Measurements from ENCODE around the gene C1orf53.

Gene C1orf53

DNA sequence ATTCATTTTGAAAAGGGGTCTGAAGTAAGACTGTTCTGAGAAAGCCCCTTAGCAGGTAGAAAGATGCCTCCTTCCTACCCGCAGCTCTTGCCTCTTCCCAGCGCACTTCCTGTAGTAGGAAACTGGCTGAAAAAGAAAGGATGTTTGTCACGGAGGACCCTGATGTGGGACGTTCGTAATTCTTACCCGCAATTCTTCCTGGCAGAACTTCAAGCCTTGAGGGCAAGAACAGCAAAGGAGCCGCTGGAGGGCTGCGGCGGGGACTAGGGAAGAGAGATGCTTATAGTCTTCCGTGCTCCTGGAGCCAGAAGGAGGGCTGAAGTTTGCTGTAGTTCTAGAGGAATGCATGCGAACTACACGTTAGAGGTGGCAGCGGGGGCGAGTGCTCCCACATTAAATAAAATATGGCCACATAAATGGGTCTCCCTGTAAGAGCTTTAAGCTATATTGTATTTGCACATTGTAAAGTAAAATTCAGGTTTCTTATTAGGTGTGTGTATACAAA, 6.3 kb downstream of the C1orf53 start:
- no peak for DNase-seq

DNA sequence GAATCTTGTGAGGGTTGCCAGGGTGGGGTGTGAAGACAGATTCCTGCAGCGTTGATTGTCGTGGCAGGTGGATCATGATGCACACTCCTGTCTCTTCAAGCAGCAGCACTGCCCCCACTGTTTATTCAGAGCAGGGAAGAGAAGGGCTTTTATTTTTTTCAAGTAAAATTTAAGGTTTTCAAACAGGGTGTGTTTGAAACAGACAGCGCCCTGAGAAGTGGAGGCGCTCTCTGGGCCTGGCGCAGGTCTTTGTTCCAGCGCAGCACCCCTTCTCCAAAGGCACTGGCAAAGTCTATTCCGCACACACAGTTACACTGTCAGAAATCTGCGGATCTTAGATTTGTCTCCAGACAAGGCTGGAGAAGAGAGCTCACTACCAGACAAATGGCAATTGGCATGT, 7.0 kb downstream of the C1orf53 start:
- no peak for DNase-seq

DNA sequence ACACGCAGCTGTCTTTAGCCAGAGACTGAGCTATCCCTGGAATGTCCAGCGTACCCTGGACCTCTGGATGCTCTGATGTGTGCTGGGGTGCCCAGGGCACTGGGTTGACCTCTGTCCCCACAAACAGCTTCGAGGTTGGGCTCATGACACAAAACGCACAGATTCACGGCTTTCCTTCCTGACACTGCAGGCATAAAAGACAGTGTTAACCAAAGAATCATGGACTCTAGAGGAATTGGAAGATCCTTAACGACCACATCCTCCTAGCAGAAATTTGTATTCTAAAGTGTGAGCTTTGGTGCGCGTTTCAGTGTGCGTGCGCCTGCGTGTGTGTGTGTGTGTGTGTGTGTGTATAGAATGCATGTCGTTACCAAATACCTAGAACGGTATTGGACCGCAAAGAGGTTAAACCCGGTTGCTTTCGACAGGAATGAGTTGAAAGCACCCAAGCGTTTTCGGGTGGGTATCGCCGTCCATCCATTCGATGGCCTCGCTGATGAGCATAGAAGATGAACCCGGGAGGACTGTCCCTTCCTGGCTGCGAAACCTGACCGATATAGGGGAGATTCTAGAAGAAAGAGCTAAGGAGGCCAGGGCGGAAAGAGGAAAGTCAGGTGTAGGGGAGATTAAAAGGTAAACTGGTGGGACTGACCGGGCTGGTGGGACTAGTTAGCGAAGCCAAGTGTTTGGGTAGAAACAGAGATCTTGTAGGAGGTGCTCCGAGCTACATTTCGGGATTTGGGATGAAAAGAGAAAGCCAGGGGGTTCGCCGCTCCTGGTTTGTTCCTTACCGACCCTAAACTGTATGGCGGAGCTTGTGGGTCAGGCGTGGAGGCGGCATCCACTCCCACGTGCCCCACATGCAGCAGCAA, 7.9 kb downstream of the C1orf53 start:
- DNase-seq: no peak

DNA sequence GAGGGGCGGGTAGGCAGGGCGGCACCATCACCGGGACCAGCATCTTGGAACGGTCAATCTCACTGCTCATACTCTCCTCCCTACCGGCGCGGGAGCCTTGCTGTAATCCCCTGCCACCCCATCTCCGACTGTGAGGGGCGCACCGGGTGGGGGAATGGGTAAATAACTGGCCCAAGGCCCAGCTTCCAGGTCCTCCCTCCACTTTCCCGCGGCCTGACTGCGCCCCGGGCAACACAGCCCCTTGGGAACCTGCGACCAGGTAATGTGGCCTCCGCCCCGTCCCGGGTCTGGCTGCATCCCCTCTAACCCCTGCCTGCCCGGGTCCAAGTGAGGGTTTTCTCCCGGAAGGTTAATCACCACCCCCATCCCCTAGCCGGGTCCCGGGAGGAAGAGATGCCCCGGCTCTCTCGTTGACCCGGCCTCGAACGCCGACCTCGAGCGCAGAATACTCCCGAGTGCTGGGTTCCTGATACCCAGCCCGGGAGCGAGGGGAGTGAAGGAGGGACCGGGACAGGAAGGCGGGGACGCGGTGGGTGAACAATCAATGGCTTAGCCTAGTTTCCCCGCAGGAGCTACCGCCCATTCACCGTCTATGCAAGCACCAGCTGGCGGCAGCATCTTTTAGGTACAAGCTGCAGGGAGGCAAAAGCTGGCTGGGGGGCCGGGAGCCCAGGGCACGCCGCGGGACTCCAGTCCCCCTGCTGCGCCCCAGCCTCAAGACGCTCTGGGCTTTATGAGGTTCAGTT, 8.9 kb downstream of the C1orf53 start:
- DNase-seq: no peak

DNA sequence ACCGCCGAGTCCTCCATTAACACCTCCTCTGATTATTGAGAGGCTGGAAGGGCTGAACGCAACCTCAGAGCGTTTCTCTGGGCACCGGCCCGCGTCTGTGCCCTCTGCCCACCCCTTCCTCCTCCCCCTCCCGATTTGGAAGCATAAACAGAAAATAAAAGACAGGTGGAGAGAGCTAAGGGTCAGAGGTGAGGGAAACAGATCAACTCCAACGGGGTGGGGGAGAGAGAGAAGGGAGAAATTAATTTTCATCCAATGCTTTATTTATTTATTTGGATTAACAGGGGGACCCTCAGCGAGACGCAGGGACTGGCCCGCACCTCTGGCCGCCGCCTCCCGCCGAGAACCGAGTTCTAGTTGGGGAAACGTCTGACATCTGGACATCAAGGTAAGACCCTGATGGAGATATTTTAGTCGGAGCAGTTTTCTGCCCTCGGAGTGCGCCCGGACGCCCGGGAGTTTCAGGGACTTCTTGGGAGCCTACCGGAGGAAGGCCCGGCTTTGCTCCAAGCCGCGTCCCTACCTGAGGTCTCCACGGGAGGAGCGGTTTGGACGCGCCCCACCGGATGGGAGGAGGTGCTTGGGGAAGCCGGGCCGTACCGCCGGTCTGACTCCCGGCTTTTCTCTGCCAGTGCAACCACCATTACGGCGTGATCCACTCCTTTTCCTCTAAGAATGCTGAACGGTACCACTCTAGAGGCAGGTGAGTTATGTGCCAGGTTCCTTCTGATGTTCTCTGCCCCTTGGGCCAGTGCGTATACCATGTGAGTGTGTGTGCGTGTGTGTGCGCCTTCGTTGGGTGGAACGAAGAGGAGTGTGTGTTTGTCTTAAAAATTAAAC, 9.6 kb downstream of the C1orf53 start:
- no peak for DNase-seq

DNA sequence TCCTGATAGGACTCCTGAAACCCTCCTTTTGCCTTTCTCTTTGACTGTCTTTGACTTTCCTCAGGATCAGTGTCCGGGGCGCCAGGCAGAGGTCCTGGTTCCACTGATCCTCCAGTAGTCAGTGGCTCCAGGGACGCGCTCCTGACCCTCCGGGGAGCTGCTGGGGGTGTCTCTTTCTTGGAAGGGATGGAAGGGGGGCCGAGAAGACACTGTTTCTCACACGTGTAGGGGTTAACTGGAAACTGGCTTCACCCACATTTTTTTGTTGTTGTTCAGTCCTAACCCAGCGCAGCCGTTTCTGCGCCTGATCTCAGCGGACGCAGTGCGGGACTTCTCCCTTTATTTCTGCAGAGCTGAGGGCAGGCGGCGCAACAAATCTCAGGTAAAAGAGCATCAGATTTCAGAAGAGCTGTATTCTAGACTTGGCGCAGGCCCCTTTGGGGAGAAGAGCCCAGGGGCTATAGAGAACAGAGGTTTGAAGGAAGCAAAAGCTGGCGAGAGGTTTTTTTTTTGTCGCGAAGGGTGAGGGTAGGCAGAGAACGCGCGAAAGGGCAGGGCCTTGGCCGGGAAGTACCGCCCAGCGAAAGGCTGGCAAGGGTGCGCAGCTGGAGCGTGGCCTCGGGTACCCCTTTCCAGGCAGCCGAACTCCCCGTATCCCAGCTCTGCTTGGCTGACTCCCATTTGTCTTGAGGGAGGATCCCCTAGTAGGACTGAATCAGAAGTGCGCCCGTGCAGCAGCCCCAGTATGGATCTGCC, 10.5 kb downstream of the C1orf53 start:
- no peak for DNase-seq

DNA sequence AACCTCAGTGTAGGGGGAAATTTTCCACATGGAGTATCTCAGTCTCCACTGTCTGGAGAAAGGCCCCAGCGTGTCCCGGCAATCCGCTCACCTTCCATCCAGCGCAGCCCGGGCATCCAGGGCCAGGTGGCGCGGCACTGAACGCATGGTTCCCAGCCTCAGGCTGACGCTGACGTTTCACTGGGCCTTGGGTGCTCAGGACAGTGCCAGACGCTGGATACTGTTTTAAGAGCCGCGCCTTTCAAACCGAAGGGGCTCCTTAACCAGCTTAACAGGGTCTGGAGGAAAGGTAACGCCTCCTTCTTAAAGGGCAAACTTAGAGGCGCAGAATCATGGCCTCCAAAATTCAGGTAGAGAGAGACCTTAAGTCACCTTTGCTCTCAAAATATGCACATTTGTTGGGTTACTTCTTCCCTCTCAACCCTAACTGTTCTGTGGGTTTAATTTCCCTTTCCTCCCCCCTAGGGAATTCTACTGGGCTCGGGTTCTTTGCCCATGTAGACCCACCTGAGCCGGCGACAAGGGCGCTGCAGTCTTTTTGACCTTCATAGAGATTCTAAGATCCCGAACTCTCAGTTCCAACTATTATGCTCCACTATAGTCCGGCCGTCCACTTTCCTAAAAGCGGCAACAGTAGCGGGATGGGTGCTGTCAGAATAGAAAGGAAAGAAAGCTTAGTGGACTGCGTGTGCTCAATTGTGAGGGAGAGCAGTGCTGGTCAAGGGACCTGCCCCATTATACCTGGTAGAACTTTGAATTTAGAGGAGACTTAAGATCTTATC, 11.3 kb downstream of the C1orf53 start:
- DNase-seq: no peak

DNA sequence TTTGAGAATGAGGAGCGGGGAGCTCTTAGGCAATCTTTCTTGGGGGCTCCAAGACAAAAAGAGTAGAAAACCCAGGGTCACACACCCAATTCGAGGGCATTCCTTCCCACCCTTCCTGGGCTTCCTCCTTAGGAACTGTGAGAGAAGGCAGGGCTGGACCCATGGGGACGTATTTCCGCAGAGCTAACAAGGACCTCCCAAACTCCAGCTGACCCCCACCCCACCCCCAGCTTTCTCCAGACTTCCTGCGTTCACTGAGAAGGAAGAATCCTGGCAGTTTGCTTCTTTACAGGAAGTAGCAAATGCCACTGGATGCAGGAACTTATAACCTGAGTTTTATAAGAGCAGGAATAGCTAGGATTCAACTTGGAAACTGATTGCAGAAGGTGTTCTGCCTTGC, 12.1 kb downstream of the C1orf53 start:
- DNase-seq: no peak

DNA sequence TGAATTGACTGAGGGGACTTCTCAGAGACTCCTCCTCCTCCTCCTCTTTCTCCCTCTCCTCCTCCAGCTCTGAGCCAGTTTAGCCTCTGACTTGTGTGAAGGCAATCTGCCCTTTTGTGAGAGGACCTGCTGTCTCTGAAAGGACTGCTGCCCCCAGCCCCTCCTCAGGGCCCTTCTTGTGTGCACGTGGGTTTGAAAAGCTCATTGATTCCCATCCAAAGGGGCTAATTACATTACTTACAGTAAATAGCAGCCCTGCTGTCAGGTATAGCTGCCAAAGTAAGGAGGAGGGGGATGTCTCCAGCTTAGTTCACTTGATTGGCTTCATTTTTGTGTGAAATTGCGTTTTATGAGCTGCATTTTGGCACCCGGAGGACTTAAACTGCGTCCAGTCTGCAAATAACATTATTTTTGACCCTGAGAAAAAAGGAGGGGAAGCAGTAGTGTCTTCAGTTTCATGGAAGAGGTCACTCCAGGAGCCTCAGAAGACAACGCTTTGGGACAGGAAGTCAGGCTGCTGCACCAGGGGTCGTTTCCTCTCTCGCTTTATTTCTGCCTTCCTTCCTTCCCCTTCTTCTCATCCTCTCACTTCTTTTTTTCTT, 12.9 kb downstream of the C1orf53 start:
- DNase-seq: no peak

DNA sequence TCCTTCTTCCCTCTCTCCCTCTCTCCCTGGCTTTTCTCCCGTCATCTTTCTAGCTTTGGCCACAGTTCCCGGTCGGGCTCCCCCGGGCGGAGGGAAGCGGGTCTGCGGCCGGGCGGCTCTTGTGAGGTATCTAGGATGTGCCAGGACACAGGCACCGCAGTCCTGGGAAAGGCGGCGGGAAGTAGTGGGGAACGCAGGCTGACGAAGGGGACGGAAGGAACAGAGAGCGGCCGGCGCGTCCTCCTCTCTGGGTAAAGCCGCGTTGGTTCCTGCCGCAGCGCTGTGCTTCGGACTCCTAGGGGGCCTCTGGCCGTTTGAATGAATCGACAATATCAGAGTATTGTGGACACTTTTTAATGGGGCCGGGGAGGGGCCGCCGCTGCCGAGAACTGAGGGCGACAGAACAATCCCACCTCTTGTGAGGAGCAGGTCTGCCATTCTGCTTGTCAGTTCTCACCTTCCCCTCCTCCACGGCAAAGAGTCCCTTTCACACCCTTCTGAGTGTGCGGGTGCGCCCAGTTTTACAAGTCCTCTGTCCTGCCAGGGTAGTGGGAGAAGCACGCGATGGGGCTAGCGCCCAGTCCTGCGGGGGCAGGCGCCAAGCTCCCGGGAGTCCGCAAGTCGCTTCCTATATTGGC, 13.6 kb downstream of the C1orf53 start:
- DNase-seq: no peak

DNA sequence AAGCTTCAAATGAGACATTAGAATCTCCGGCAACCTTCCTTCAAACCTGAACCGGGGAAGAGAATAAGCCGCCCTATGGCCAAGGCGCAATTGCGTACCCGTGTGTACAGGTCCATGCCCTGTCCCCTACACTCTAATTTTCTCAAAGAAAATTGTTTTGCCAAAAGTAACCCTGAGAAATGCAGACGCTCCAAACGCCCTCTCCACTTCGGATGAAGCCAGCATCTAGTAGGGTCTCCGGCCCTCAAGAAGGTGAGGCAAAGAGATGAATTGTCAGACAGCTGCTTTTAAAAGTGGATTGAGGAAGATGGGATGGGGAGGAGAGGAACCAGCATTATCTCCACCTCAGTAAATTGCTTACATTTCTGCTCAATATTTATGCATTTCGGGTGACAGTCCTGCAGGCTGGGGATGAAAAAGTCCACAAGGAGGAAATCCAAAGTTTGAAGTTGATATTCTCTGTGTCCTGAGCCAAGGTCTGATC, 14.1 kb downstream of the C1orf53 start:
- DNase-seq: no peak

DNA sequence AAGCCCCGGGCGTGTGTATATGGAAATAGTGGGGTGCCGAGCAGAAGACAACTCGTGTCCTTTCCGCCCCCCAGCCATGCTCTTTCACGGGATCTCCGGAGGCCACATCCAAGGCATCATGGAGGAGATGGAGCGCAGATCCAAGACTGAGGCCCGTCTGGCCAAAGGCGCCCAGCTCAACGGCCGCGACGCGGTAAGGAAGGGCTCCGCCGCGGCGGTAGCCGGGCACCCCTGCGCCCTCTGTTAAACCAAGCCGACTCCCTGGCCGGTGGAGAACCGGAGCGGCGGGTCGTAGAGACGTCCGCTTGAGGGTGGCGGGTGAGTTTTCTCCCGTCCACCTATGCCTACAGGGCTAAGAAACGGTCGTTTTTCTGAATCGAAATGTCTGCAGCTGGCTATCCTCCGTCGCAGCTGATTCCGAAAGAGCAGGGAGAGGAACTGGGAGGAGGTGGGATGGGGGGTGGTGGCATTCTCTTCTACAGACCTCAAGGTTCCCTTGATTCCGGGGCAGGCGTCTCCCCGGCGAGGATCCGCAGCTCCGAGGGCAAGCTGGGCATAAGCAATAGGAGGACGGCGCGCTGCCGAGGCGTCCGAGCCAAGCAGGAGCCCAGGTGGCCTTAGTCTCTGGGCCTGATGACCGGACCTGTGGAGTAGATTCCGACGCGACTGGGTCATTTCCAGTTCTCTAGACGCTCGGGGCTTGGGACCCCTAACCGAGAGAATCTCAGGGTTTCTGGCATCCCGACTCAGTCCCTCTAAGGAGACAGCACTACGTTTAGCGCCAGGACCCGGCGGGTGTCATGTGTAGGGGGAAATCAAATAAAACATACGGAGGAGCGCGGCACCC, 15.6 kb downstream of the C1orf53 start:
- DNase-seq: no peak

DNA sequence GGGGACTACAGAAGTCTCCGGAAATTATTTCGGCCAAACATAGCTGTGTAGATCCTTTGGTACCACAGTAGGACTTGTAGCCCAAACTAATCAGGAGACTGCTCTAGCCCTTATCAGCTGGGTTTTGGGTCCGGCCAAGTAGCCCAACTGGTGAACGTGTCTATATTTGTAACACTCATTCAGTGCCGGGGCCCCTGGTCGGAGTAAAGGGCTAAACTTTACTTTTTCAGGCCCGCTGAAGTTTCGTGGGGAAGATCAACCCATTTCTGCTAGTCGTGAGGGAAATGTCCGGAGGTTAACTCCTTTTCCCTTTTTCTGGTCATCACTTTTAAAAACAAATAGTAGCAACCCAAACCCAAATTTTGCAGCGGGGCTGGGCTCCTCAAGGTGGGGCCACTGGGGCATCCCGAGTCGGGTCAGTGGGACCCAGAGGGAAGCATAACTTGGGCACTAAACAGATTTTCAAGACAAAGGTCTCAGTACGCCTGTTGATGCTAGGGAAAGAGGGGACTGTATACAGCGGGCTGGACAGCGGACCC, 16.4 kb downstream of the C1orf53 start:
- DNase-seq: no peak

DNA sequence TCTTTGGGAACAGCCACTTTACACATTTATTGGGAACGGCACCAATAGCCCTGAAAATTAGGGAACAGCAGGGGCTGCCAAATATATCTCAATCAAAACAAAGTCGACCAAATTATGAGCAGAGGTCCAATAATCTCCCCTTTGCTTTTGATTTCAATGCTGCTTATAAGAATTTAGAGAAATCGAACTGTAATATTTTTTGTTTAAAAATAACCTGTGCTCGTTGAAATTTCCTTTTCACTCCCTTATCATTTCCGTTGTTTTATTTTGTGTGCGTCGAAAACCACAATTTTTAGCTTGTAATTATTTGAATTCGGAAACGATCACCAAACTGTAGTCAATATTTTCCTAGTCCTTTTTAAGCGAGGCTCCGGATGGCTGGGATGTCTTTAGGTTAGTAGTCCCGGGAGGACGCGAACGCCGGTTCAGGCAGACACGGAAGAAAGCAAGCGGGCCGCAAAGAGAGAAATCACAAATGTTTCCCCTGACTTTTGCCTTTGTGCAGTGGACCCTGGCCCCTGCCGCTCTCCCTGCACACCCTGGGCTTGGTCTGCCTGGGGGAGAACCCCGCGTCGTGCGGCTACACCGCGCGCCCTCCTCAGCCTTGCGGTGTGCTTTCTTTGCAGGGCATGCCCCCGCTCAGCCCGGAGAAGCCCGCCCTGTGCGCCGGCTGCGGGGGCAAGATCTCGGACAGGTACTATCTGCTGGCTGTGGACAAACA, 17.1 kb downstream of the C1orf53 start:
- no peak for DNase-seq

DNA sequence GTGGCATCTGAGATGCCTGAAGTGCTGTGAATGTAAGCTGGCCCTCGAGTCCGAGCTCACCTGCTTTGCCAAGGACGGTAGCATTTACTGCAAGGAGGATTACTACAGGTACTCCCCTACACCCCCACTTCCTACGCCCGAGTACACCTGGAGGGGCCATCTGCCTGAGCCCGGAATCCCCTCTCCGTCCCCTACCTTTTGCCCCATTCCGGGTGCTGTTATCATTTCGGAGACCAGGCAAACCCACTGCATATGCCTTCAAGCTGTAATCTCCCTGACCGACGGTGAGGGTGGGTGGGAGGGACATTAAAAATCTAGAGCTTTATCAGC, 17.6 kb downstream of the C1orf53 start:
- DNase-seq: no peak

DNA sequence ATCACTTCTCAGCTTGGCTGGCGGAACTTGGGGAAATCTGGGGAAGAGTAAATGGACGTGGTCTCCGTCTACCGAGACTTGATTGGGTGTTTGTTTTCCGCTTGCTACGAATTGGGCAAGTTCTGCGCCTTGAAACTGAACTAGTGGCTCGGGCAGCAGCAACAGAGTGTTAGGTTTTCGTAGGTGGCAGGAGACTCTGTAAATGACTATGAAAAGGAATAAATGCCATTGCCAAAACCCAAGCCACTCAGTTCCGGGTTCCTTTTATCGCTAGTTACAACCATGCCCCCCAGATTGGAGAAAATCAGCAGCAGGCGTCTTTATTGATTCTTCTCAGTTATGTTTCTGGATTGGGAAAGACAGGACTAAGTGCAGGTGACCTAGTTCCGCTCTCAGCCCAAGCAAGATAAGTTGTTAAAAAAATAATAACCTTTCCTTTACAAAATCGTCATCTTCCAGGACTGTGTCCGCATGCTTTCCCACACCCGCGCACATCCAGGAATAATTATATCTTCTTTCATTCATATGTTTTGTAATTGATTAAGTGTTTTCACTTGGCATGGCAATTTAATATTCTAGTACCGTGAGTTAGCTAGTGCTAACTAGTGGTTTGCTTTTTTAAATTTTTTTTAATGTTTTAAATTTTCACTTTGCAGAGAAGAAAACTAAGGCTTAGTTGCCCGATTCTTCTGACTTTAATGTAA, 18.1 kb downstream of the C1orf53 start:
- DNase-seq: no peak

DNA sequence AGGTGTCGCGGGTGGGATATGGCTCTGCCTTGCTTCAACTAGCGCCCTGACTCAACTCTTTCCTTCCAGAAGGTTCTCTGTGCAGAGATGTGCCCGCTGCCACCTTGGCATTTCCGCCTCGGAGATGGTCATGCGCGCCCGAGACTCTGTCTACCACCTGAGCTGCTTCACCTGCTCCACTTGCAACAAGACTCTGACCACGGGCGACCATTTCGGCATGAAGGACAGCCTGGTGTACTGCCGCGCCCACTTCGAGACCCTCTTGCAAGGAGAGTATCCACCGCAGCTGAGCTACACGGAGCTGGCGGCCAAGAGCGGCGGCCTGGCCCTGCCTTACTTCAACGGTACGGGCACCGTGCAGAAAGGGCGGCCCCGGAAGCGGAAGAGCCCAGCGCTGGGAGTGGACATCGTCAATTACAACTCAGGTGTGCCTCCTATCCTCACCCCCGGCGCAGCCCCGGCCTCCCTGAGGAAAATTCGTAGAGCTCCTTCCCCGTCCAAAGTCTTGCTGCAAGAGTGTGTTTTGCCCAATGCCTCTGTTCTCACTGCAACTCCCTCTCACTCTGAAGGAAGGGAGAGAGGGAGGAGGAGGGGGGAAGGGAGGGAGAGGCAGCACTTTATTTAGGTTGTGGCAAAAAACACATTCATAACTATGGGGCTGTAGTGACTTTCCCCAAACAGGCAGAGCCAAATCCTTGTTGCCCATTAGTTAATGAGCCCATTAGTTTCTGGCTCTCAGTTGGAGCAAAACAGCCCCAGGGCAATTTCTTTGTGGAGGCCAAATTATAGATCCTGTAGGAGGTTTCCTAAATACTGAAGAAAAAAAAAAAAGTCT, 19.0 kb downstream of the C1orf53 start:
- DNase-seq: no peak
